Activated CD4-positive, alpha-beta T cell treated with anti-CD3 and anti-CD28 coated beads, Interleukin-2, Interleukin-4, amounts not matched to agents 100 ng/mL and 50 ng/mL, durations not matched to agents 16 hours and 8 hours (primary cell): Measurements from ENCODE around the gene ZNF253.
"Not testable (repeated sequence)": the region's sequence is repeated elsewhere in the genome, so short reads cannot be mapped to it uniquely, and the experiment has no call there.

ENCODE experiments used
- DNase-seq: peaks from one replicate; pipeline ENCODE4 v3.0.0-alpha.2; 2020; ENCODE audit warnings: low spot score

Gene ZNF253

GRCh38 chr19:19900139-19900728 is 34.6 kb downstream of the ZNF253 start:
- DNase-seq: no peak

GRCh38 chr19:19900729-19901444 is 35.2 kb downstream of the ZNF253 start, which contains the start of gene ZNF93:
ZNF93 (plus strand) TSS chr19:19900946; CDS start chr19:19901089, 143 bp downstream.
- peak; percentile 84 for DNase-seq

- DNase-seq: not testable (repeated sequence)
Measured at GRCh38 chr19:19907551-19907950, 41.9 kb downstream of the ZNF253 start.

- no peak for DNase-seq
Measured at GRCh38 chr19:19909654-19910053, 44.0 kb downstream of the ZNF253 start.

- no peak for DNase-seq
Measured at GRCh38 chr19:19911150-19911549, 45.5 kb downstream of the ZNF253 start.

- DNase-seq: no peak
Measured at GRCh38 chr19:19914596-19914995, 48.9 kb downstream of the ZNF253 start.

- DNase-seq: peak; percentile 3
Measured at GRCh38 chr19:19930417-19930816, 64.7 kb downstream of the ZNF253 start.

- DNase-seq: not testable (repeated sequence)
Measured at GRCh38 chr19:19933432-19934314, 68.0 kb downstream of the ZNF253 start.

GRCh38 chr19:19937403-19937802 is 71.7 kb downstream of the ZNF253 start:
- DNase-seq: no peak

- no peak for DNase-seq
Measured at GRCh38 chr19:19938449-19938848, 72.8 kb downstream of the ZNF253 start.

- no peak for DNase-seq
Measured at GRCh38 chr19:19943848-19944582, 78.3 kb downstream of the ZNF253 start.
